Stimulated activated CD4-positive, alpha-beta T cell treated with anti-CD3 and anti-CD28 coated beads, Interleukin-12 subunit alpha, Interleukin-12 subunit beta, amount 100 ng/mL, for 4 hours (primary cell): ENCODE measurements around the gene GNL1.
"Not testable (repeated sequence)": the region's sequence is repeated elsewhere in the genome, so short reads cannot be mapped to it uniquely, and the experiment has no call there.

Experiments used
- DNase-seq: peaks from one replicate; pipeline ENCODE4 v3.0.0-alpha.2; 2020

The GNL1 gene

DNA sequence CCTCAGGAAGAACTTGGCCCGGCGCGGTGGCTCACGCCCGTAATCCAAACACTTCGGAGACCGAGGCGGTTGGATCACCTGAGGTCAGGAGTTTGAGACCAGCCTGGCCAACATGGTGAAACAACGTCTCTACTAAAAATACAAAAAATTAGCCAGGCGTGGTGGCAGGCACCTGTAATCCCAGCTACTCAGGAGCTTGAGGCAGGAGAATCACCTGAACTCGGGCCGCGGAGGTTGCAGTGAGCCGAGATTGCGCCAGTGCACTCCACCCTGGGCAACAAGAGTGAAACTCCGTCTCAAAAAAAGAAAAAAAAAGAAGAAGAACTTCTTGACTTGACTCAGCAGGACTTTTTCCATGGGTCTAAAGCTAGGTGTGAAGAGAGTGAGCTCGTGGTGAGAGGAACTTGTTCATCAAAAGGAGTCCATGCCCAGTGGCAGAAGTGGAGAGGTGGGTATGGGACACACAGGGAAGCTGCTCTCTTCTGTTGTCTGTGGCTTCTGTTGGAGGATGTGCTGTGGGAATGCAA is 26.9 kb downstream of the GNL1 start:
- peak; percentile 47 for DNase-seq

DNA sequence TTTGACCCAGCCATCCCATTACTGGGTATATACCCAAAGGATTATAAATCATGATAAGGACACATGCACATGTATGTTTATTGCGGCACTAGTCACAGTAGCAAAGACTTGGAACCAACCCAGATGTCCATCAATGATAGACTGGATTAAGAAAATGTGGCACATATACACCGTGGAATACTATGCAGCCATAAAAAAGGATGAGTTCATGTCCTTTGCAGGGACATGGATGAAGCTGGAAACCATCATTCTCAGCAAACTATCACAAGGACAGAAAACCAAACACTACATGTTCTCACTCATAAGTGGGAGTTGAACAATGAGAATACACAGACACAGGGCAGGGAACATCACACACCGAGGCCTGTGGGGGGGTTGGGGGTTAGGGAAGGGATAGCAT is 29.8 kb downstream of the GNL1 start:
- not testable (repeated sequence) for DNase-seq

DNA sequence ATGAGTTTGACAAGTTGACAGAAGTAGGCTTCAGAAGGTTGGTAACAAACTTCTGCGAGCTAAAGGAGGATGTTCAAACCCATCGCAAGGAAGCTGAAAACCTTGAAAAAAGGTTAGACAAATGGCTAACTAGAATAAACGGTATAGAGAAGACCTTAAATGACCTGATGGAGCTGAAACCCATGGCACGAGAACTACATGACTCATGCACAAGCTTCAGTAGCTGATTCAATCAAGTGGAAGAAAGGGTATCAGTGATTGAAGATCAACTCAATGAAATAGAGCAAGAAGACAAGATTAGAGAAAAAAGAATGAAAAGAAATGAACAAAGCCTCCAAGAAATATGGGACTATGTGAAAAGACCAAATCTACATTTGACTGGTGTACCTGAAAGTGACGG is 34.3 kb downstream of the GNL1 start:
- not testable (repeated sequence) for DNase-seq

DNA sequence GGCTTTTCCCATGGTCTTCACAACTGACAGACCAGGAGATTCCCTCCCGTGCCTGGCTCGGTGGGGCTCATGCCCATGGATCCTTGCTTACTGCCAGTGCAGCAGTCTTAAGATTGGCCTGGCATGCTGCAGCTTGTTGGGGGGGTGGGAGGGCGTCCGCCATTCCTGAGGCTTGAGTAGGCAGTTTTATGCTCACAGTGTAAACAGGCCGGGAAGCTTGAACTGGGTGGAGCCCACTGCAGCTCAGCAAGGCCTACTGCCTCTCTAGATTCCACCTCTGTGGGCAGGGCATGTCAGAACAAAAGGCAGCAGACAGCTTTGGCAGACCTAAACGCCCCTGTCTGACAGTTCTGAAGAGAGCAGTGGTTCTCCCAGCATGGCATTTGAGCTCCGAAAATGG is 35.2 kb downstream of the GNL1 start:
- not testable (repeated sequence) for DNase-seq

DNA sequence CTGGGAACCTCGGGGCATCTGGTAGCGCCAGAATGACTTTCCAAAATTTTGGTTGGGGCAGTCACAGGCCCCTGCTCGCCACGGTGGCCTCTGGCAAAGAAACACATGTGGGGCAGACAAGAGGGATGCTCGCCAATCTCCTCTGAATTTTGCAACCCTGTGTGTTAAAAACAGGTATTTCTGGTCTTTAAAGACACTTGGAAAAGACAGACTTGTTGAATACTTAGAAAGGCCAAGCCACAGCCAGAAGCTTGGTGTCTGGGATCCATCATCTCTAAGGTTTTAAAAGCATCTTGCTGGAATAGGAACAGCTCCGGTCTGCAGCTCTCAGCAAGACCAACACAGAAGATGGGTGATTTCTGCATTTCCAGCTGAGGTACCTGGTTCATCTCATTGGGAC is 35.8 kb downstream of the GNL1 start:
- no peak for DNase-seq

DNA sequence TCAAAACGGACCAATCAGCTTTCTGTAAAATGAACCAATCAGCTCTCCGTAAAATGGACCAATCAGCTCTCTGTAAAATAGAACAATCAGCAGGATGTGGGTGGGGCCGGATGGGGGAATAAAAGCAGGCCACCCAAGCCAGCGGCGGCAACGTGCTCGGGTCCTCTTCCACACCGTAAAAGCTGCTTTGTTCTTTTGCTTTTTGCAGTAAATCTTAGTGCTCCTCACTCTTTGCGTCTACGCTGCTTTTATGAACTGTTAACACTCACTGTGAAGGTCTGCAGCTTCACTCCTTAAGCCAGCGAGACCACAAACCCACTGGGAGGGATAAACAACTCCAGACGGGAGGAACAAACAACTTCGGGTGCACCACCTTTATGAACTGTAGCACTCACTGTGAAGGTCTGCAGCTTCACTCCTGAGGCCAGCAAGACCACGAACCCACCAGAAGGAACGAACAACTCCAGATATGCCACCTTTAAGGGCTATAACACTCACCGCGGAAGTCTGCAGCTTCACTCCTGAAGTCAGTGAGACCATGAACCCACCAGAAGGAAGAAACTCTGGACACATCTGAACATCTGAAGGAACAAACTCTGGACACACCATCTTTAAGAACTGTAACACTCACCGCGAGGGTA is 37.7 kb downstream of the GNL1 start:
- DNase-seq: not testable (repeated sequence)

DNA sequence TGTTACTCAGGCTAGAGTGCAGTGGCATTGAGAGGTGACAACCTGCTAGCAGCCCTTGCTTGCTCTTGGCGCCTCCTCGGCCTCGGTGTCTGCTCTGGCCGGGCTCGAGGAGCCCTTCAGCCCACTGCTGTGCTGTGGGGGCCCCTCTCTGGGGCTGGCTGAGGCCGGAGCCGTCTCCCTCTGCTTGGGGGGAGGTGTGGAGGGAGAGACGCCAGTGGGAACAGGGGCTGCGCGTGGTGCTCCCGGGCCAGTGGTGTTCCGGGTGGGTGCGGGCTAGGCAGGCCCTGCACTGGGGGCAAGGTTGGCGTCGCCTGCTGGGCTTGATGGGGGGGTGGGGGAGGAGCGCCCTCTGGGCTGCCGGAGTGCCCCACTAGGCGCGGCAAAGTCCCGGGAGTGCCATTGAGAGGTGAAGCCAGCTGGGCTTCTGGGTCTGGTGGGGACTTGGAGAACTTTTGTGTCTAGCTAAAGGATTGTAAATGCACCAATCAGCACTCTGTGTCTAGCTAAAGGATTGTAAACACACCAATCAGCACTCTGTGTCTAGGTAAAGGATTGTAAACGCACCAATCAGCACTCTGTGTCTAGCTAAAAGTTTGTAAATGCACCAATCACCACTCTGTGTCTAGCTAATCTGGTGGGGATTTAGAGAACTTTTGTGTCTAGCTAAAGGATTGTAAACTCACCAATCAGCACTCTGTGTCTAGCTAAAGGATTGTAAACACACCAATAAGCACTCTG is 38.4 kb downstream of the GNL1 start:
- DNase-seq: not testable (repeated sequence)

DNA sequence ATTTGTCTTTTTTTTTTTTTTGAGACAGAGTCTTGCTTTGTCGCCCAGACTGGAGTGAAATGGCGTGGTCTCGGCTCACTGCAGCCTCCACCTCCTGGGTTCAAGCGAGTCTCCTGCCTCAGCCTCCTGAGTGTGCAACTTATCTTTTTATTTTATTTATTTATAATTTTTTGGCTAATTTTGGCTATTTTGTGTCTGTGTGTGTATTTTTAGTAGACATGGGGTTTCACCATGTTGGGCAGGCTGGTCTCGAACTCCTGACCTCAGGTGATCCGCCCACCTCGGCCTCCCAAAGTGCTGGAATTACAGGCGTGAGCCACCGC is 39.6 kb downstream of the GNL1 start:
- DNase-seq: not testable (repeated sequence)

DNA sequence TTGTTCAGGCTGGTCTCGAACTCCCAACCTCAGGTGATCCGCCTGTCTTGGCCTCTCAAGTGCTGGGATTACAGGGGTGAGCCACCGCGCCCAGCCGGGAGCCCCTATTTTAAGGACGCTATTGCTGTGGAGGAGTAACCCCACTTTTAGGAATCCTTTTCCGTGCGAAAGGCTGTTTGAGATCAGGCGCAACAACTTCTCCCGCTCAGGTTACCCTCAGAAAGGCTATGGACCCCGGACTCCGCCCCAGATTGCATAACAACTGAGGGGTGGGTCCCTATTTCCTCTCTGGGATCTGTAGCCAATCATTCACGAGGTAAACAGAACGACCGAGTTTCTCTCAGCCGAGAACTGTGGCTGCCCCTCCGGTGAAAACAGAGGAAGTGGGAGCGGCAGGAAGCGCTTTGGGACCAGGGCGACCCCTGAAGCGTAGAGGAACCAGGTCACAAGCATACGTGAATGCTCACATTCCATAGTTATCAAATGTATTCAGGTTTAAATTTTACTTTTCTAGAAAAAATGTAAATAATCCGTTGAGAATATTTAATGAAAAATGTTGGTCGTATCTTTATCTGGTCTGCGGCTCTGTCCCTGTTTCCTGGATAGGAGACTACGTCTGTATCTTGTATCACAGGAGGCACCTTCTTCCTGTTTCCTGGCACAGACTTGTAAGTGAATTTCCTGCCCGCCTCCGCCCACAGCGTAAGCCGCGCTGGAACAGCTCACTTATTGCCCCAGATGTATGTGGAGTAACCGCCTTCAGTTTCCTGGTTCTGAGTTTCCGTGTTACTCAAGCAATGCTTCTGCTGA is 40.1 kb downstream of the GNL1 start:
- DNase-seq: peak; percentile 83

DNA sequence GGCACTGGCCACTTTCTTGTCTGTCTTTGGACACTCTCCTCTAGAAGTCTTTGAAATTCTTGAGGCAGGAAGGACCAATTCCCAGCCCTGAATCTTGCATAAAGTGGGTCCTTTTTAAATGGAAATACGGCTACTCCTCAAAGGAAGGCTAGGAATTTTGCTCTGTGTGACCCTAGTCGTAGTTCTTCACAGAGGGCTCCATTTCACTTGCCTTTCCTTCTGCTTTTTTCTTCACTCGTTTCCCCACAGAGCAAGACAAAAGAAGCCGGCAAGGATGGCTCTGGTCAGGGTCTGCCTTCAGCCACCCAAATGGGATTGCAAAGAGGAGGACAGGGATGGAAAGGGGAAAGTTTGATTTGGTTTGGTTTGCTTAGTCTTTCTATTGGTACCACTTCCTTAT is 41.2 kb downstream of the GNL1 start:
- no peak for DNase-seq

DNA sequence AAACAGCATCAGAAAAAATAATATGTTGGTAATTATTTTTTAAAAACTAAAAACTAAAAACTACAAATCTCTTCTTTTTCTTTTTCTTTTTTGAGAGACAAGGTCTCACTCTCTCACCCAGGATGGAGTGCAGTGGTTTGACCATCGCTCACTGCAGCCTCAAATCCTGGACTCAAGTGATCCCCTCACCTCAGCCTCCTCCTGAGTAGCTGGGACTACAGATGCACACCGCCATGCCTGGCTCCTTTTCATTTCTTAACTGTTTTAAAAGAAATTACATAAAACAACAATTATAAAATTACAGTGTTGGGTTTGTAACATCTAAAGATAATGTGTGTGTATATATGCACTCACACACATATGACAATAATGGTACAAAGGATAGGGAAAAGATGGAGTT is 42.8 kb downstream of the GNL1 start:
- no peak for DNase-seq

DNA sequence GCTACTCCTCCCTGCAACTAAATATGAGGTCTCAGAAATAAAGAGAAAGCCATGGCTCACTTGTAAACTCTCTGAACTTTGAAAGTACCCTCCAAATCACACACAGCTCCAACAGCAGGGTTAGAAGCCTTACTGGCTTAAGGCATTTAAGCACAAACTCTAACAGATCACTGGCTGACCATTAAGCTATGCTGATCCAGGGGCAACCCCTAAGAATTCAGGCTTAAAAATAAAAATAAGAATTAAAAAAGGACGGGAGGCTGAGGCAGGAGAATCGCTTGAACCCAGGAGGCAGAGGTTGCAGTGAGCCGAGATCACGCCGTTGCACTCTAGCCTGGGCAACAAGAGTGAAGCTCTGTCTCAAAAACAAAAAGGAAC is 45.1 kb downstream of the GNL1 start:
- DNase-seq: no peak

DNA sequence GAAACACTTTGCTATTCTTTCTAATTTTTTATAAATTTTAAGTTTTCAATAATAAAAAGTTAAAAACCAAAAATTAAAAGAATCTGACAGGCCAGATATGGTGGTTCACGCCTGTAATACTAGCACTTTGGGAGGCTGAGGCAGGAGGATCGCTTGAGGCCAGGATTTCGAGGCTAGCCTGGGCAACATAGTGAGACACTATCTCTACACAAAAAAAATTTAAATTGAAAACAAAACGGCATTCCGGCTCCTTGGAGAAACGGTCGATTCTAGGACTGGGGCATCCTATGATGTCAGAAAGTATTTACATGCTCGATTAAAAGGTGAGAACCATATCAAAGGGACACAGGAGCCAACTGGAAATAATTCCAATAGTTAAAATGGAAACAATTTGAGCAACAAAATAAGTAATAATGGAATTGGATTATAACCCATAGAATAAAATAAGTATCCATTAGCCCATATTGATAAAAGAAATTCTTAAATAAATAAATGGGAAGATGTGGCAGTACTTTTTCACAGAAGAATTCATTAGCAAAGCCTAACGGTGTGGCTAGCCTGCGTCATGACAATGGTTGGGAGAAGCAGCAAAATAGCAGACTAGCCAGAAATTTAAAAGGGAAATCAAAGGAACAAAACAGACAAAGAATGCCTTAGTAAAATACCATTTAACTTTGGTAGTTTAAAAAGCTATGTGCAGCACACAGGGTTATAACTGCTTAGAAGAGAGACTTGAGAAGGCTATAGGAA is 45.7 kb downstream of the GNL1 start:
- no peak for DNase-seq

DNA sequence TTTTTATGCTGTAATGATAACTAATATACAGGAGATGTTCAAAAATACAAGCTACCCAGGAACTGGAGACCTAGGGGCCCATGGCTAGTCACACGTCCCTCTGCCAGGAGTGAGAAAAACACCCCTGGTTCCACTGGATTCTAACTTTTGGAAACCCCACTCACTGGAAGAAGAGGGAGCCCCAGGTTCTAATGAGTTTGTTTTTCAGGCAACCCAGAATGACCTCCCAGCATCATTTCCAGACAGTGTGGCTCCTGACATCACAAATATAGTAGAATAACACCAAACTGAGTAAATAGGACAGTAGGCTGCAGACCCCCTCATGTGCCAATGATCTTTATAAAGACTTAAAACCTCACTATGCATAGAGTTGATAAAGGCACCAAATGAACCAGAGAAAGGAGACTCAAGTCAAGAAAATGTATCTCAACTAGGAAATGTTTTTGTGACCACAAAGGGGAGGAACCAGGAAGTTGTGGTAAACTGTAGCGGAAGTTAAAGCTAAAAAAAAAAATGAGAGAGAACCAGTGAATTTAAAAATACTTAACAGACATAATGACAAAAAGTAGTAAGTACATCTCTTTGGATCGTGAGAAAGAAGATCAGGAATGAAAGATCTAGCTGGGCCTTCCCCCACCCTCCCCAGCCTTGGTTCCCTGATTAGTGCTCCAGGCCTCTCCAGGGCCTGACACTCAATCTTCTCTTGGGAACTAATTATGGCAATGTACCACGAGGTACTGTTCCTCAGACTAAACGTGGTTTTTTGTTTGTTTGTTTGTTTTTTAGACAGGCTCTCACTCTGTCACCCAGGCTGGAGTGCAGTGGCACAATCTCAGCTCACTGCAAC is 47.2 kb downstream of the GNL1 start:
- no peak for DNase-seq

DNA sequence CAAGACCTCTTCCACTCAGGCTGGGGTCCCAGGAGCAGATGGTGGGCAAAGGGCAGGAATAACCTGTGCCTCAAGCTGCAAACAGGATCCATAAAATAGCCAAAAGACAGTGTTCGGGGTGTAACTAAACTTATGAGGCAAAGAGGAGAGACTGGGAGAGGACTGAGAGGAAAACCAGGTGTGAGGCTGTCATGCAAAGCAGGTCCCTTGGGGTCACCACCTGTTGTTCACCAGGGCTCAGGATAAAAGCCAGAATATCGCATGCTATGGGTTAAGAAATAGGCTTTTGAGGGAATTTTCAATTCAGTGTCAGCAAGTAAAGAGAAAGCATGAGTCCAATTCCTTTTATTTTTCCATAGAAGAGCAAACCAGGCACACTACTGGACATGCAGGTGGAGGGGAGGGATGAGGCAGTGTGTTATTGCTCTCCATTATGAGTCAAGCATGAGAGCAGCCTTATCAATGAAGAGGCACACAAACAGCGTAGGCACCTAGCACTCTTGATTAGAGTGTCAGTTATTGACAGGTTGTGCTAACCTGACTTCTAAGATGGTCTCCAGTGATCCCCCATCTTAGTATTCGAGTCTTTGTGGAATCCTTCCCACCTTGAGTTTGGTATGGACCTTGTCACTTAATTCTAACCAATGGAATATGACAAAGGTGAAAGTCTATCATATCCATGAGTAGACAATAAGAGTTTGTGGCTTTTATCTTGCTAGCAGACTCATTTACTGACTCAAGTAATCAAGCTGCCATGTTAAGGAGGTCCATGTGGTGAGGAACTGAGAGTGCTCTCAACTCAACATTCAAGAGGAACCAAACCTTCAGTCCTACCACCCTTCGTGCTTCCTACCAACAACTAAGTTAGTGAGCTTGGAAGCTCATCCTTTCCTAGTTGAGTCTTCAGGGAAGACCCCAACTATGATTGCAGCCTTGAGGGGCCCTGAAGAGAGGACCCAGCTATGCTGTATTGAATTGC is 48.2 kb downstream of the GNL1 start:
- DNase-seq: no peak

DNA sequence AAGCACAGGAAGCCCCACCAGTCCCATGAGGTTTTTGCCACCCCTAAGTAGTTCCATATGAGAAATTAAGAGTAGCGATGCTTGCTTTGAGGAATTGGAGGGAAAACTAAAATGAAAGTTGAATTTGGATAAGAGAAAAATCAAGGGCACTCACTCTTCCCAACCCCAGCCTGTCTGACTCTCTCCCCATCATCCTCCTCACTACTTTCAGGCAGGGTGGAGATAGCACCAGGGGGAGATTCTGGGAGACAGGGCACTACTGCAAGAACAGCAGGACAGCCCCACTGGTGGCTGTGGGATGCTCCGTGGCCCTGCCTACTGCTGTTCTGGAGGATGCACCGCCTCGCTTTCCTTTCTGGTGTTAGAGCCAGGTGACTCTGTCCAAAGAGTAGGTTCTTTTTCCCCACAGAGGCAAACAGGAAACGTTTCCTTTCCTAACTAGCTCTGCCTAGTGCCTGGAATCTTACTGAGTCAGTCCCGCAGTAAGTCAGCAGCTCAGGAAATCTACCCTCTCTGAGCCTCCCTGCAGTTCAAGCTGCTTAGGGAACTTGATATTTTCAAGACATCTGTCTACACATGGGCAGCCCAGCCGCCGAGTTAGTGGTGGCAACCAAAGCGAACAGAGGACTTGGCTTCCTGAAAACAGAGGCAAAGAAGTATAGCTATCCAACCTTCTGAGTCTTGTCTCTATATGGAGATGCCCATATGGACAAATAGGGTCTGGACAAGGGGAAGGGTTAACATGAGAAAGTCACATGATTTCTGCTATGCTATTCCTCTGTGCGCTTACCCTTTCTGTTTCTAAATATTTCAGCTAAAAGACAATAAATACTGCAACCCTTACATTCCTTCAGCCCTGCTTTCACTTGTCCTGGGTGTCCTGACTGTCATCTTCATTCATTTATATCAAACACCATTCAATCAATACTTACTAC is 55.6 kb downstream of the GNL1 start:
- no peak for DNase-seq

DNA sequence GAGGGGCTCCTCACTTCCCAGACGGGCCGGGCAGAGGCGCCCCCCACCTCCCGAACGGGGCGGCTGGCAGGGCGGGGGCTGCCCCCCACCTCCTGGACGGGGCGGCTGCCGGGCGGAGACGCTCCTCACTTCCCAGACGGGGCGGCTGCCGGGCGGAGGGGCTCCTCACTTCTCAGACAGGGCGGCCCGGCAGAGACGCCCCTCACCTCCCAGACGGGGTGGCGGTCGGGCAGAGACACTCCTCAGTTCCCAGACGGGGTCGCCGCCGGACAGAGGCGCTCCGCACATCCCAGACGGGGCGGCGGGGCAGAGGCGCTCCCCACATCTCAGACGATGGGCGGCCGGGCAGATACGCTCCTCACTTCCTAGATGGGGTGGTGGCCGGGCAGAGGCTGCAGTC is 57.6 kb downstream of the GNL1 start:
- DNase-seq: not testable (repeated sequence)

DNA sequence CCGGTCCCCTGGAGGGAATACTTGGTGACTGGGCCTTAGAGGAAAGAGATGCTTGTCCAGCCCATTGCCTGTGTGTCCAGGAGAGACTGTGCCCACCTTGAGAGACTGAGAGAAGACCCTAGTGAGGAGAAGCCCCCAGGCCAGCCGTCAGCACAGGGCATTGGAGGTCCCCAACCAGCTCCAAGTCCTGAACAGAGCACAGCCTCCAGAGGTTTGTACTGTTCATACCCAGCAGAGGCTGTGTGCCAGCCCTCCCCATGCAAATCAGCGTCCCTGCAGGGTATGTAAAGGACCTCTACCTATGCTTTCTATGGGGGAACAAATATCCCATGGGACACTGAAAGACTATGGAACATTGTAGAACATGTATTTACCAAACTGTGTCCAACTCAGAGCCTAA is 58.6 kb downstream of the GNL1 start:
- DNase-seq: no peak

DNA sequence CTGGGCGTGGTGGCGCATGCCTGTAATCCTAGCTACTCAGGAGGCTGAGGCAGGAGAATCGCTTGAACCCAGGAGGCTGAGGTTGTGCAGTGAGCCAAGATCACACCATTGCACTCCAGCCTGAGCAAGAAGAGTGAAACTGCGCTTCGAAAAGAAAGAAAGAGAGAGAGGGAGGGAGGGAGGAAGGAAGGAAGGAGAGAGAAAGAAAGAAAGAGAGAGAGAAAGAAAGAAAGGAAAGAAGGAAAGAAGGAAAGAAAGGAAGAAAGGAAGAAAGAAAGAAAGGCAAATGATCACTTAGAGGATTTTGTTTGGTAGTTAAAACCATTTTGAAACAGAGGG is 59.1 kb downstream of the GNL1 start:
- DNase-seq: not testable (repeated sequence)

DNA sequence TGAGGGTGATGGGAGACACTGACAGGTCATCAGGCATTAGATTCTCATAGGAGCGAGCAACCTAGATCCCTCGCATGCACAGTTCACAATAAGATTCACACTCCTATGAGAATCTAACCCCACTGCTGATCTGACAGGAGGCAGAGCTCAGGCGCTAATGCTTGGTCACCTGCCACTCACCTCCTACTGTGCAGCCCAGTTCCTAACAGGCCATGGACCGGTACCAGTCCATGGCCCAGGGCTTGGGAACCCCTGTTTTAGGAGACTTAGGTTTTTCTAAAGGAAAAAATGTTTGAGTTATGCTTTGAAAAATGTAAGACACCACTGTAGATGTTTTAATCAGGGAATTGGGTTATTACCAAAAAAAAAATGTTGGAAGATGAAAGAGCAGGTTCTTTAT is 60.3 kb downstream of the GNL1 start:
- no peak for DNase-seq
